Thymus (tissue), 11 donors: ENCODE data around the gene SLC25A12. TPM values are rescaled to one million over a fixed set of nuclear protein-coding genes. Genes with fewer than 3 reads are reported as not detected.
A peak's percentile ranks its signal among the peaks of the same experiment; 100 is the strongest.
"Not testable (repeated sequence)": the region's sequence is repeated elsewhere in the genome, so short reads cannot be mapped to it uniquely, and the experiment has no call there.

Experiments
- DNase-seq, 9 donors: peaks; one replicate each; pipeline ENCODE4 v3.0.0-alpha.2; 2013; ENCODE audit warnings: low spot score in 9 of 9, low read depth in 6 of 9, missing footprints in 1 of 9
- H3K27ac ChIP-seq, 2 donors: one replicate each; pipeline ENCODE4 v1.5.1; 2013; ENCODE audit warnings: control low read depth in 1 of 2, low read depth in 1 of 2, low read length in 1 of 2, mild to moderate bottlenecking in 1 of 2, moderate library complexity in 1 of 2
- H3K27me3 ChIP-seq, 2 donors: one replicate each; pipeline ENCODE4 v1.5.1; 2013; ENCODE audit warnings: low read length in 1 of 2; ENCODE audit not compliant: control insufficient read depth in 2 of 2, insufficient read depth in 1 of 2
- H3K36me3 ChIP-seq, 2 donors: one replicate each; pipeline ENCODE4 v1.5.1; 2013; ENCODE audit warnings: low read length in 1 of 2, mild to moderate bottlenecking in 1 of 2, moderate library complexity in 1 of 2; ENCODE audit not compliant: control insufficient read depth in 2 of 2, insufficient read depth in 2 of 2
- H3K4me1 ChIP-seq, 2 donors: one replicate each; pipeline ENCODE4 v1.5.1; 2013; ENCODE audit warnings: low read length in 2 of 2; ENCODE audit not compliant: control insufficient read depth in 2 of 2, insufficient read depth in 2 of 2
- H3K4me3 ChIP-seq, 2 donors: one replicate each; pipeline ENCODE4 v1.5.1; 2013; ENCODE audit warnings: low read length in 2 of 2, control low read depth in 1 of 2, mild to moderate bottlenecking in 1 of 2
- H3K9me3 ChIP-seq, 2 donors: one replicate each; pipeline ENCODE4 v1.5.1; 2013; ENCODE audit warnings: low read length in 1 of 2, mild to moderate bottlenecking in 1 of 2; ENCODE audit not compliant: control insufficient read depth in 2 of 2, insufficient read depth in 1 of 2
- WGBS: extraction: QIAGEN DNeasy Blood & Tissue Kit; methylation state at CpG from one replicate; pipeline ENCODE4 v1.1.7; 2013; 5-methylcytosine and 5-hydroxymethylcytosine counted together
- polyA plus RNA-seq: library from polyadenylated mRNA; stranded (reverse); fragments of 200-250 nt; gene quantifications from one replicate; pipeline ENCODE4 v1.2.3, GENCODE V29; 2013
- total RNA-seq: library from RNA; stranded (reverse); fragments of 120-200 nt; gene quantifications from one replicate; pipeline ENCODE4 v1.2.4, GENCODE V29; 2013
- donor health status: healthy.

Gene SLC25A12
- total and polyA plus RNA-seq, 2 donors: 21.3 to 26.9 TPM

- under 1% methylated on average over 61 of the region's 61 CpGs for WGBS
- peaks cover 7 to 15% of the 10 kb centered on the region in 2 donors for H3K4me1 ChIP-seq
- DNase-seq: peak; percentile 91 to 98 (median 96)
Observed at GRCh38 chr2:171922230-171923022, 28.4 kb upstream of the SLC25A12 start, which contains the start of gene HAT1. HAT1 (plus strand) TSS chr2:171922461; CDS start chr2:171922501, 40 bp downstream.

DNA sequence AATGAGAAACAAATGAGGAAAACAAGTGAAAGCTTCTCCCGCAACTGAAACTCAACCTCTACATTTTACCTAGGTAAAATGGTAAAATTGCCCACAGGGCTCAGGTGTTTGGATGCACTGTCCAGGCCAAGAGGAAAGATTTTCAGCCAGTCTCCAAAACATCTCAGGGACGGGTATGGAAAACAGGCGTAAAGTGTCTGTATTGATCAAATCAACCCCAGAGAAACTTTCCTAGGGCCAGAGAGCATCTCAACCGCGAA, 27.9 kb upstream of the SLC25A12 start:
- 29% methylated on average over 5 of the region's 5 CpGs for WGBS
- Histone ChIP-seq H3K4me3 (peak overlapping the region; percentile 86 to 96), H3K36me3 (peaks cover 0 to 3% of the 10 kb centered on the region in 2 donors), H3K27ac (peak overlapping the region; percentile 83 to 89), H3K27me3 (no peaks in the 10 kb centered on the region), H3K9me3 (no peaks in the 10 kb centered on the region), H3K4me1 (peaks cover 7 to 15% of the 10 kb centered on the region in 2 donors)
- no peak for DNase-seq

More at GRCh38 chr2:171922230-171923022, 28.4 kb upstream of the SLC25A12 start, which contains the start of gene HAT1:
- Histone ChIP-seq H3K27me3 (no peaks in the 10 kb centered on the region), H3K4me3 (peak within 1 kb of the TSS; percentile 86 to 96), H3K36me3 (peaks cover 2 to 8% of the 10 kb centered on the region in 2 donors), H3K9me3 (no peaks in the 10 kb centered on the region), H3K27ac (peak within 1 kb of the TSS; percentile 89 to 95)

DNA sequence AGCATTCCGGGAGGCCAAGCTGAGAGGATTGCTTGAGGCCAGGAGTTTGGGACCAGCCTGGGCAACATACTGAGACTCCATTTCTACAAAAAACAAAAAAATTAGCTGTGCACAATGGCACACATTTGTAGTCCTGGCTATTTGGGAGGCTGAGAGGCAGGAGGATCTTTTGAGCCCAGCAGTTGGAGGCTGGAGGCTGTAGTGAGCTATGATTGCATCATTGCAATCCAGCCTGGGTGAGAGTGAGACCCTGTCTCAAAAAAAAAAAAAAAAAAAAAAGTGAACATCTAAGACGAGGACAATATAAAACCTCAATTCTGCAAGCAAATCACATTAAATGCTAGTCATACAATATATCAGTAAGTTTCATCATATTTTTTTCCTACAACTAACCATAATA, 25.4 kb upstream of the SLC25A12 start:
- Histone ChIP-seq H3K27me3 (no peaks in the 10 kb centered on the region), H3K36me3 (no peaks in the 10 kb centered on the region), H3K4me3 (no peak overlapping the region), H3K9me3 (no peaks in the 10 kb centered on the region), H3K4me1 (peaks cover 7 to 15% of the 10 kb centered on the region in 2 donors), H3K27ac (no peak overlapping the region)
- 96% methylated on average over 2 of the region's 2 CpGs for WGBS
- DNase-seq: no peak

DNA sequence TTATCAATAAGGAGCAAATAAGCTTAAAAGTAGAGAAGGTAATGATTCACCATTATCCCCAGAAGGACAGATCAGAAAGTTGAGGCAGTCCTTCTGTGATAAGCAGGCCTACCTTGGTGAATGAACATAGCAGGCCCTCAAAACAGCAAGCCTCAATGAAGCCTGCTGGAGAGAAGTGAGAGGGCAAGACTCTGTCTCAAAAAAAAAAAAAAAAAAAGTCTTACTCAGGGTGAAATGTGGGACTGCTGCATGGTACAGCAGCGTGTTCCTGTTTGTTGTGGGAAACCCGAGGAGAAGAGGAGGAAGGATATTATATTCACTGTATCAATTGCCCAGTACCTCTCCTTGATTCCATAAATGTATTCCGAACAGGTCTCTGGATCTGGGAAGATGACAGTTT, 19.5 kb upstream of the SLC25A12 start:
- WGBS: 85% methylated on average over 3 of the region's 3 CpGs
- Histone ChIP-seq H3K36me3 (no peaks in the 10 kb centered on the region), H3K4me1 (no peaks in the 10 kb centered on the region), H3K27me3 (no peaks in the 10 kb centered on the region), H3K27ac (no peak overlapping the region), H3K4me3 (no peak overlapping the region), H3K9me3 (no peaks in the 10 kb centered on the region)
- no peak for DNase-seq

DNA sequence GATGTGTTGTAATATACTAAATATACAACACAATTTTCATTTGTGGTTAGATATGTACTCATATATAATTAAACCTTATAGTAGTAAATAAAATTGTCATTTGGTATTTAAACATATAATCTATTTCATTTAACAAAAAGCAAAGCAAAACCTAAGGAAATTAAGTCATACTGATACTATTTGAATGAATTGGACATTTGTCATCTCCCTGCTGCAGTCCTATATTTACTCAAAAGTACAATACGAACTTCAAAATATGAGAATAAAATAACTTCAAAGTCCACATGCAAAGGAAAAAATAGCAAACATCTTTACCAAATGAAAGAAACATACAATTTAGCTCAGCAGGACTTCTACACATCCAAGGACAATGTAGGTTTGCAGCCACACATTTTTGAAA, 16.4 kb upstream of the SLC25A12 start:
- Histone ChIP-seq H3K36me3 (no peaks in the 10 kb centered on the region), H3K27me3 (no peaks in the 10 kb centered on the region), H3K27ac (no peak overlapping the region), H3K4me1 (no peaks in the 10 kb centered on the region), H3K9me3 (no peaks in the 10 kb centered on the region), H3K4me3 (no peak overlapping the region)
- DNase-seq: no peak
- WGBS: 94% methylated on average over 1 of the region's 1 CpG

- Histone ChIP-seq H3K4me3 (no peak overlapping the region), H3K36me3 (no peaks in the 10 kb centered on the region), H3K27ac (no peak overlapping the region), H3K4me1 (no peaks in the 10 kb centered on the region), H3K27me3 (no peaks in the 10 kb centered on the region), H3K9me3 (no peaks in the 10 kb centered on the region)
- 96% methylated on average over 3 of the region's 3 CpGs for WGBS
- no peak for DNase-seq
Observed at GRCh38 chr2:171909266-171909665, 15.2 kb upstream of the SLC25A12 start.

DNA sequence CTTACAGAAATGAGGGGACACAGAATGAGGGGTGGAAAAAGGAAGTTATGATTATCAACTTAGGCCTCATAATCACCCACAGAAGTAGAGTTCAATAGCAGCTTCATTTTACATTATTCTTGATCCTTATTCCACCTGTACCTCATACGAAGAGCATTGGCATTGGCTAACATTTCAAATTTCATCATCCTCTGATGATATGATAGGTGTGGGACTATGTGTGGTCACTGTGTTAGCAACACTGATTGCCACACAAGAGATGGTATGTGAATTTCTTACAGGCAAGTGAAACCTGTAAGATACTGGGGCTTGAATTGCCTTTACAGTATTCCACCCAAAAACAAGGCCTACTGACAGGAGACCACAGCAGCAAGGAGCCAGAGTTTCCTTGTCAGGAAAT, 14.2 kb upstream of the SLC25A12 start:
- Histone ChIP-seq H3K36me3 (no peaks in the 10 kb centered on the region), H3K4me3 (no peak overlapping the region), H3K27me3 (no peaks in the 10 kb centered on the region), H3K9me3 (no peaks in the 10 kb centered on the region), H3K27ac (no peak overlapping the region), H3K4me1 (no peaks in the 10 kb centered on the region)
- WGBS: 98% methylated on average over 1 of the region's 1 CpG
- no peak for DNase-seq

DNA sequence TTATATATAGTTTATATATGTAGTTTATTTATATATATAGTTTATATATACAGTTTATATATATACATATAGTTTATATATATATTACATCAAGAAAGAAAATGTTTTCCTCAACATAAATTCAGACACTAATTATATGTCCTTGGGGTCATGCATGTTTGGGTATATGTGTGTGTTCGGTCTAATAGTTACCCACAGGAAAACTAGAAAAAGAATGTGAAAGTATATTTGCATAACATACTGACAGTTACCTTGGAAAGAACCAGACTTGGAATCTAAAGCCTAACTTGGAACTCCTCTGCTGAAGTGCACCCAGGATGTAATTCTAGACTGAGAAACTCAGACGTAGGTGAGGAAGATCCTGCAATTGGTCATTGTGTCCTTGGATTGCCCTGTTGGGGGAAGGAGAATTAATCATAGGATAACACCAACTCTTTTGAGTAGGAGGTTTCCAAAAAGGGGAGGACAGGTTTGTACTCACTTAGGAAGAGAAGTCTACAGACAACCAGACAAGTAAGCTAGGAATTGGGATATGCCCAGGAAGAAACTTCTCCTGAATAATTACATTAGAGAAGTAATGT, 8.9 kb upstream of the SLC25A12 start:
- no peak overlapping the region for H3K27ac ChIP-seq
- H3K27me3 ChIP-seq: no peaks in the 10 kb centered on the region
- H3K4me1 ChIP-seq: no peaks in the 10 kb centered on the region
- no peaks in the 10 kb centered on the region for H3K36me3 ChIP-seq
- H3K4me3 ChIP-seq: no peak overlapping the region
- 88% methylated on average over 2 of the region's 2 CpGs for WGBS
- no peak for DNase-seq
- peaks cover 0 to 8% of the 10 kb centered on the region in 2 donors for H3K9me3 ChIP-seq

DNA sequence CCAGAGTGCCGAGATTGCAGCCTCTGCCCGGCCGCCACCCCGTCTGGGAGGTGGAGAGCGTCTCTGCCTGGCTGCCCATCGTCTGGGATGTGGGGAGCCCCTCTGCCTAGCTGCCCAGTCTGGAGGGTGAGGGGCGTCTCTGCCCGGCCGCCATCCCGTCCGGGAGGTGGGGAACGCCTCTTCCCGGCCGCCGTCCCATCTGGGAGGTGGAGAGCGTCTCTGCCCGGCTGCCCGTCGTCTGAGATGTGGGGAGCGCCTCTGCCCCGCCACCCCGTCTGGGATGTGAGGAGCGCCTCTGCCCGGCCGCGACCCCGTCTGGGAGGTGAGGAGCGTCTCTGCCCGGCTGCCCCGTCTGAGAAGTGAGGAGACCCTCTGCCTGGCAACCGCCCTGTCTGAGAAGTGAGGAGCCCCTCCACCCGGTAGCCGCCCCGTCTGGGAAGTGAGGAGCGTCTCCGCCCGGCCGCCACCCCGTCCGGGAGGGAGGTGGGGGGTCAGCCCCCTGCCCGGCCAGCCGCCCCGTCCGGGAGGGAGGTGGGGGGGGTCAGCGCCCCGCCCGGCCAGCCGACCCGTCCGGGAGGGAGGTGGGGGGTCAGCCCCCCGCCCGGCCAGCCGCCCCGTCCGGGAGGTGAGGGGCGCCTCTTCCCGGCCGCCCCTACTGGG, 5.7 kb upstream of the SLC25A12 start:
- 97% methylated on average over 58 of the region's 58 CpGs for WGBS
- not testable (repeated sequence) for H3K4me1 ChIP-seq, DNase-seq, H3K36me3 ChIP-seq, H3K27ac ChIP-seq, H3K9me3 ChIP-seq, H3K4me3 ChIP-seq, H3K27me3 ChIP-seq
